Measurements from ENCODE around the gene MAMLD1.

- no peak for TF ChIP-seq POLR2A (IDR thresholded peaks at IDR 0.05)
- TF ChIP-seq CTCF (IDR thresholded peaks at IDR 0.05) = no peak
These were observed 185.6 kb downstream of the MAMLD1 start for GRCh38 chrX:150548684-150549083.
